HG03095 (cell line): ENCODE measurements around the gene ITGBL1.

Experiments
- ATAC-seq: cut with Tn5 transposase; IDR thresholded peaks from one replicate; pipeline ENCODE4 v1.9.1; 2021; ENCODE audit warnings: moderate library complexity; ENCODE audit not compliant: unreplicated experiment

Gene ITGBL1, protein sequence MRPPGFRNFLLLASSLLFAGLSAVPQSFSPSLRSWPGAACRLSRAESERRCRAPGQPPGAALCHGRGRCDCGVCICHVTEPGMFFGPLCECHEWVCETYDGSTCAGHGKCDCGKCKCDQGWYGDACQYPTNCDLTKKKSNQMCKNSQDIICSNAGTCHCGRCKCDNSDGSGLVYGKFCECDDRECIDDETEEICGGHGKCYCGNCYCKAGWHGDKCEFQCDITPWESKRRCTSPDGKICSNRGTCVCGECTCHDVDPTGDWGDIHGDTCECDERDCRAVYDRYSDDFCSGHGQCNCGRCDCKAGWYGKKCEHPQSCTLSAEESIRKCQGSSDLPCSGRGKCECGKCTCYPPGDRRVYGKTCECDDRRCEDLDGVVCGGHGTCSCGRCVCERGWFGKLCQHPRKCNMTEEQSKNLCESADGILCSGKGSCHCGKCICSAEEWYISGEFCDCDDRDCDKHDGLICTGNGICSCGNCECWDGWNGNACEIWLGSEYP

DNA sequence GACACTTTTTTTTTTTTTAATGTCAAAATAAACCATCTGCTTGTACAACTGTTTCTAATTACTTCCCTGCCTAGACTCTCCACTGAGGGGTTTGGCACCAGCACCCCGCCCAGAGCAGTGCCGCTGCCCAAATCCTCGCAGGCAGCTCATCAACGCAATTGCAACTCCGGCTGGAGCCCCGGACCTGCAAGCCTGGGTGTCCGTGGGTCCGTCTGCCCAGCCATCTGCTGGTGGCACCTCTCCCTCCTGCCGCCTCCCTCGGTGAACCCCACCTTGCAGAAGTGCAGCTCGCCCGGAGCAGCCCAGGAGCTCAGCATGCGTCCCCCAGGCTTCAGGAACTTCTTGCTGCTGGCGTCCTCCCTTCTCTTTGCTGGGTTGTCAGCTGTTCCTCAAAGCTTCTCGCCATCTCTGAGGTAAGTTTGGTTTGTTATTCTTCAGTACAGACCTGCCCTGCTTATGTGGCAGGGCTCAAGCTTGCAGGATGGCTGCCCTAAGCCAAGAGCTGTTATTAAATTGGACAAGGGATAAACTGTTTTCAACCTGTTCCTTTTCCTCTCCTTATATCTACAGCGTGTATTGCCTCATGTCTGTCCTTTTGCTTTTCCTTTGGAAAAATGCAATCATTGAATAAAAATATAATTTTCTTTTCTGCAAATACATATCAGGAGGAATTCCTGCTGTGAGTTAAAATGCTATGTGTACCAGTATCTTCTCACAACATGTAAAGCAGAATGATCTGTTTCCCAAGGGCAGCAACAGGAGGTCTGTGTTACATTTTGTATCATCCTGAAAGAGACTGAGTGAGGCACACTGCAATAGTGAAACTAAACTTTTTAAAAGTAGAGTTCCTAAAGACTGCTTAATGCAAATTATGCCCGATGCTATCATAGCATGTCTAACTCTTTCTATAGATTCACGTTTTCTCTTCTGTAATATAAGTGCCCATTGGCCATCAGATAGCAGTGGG is at the start of gene ITGBL1:
TSS of gene ITGBL1 (plus strand) at position 157 of the 967 bp plus-strand sequence. CDS start at position 316, 159 bp downstream.
- peak; percentile 86 for ATAC-seq

DNA sequence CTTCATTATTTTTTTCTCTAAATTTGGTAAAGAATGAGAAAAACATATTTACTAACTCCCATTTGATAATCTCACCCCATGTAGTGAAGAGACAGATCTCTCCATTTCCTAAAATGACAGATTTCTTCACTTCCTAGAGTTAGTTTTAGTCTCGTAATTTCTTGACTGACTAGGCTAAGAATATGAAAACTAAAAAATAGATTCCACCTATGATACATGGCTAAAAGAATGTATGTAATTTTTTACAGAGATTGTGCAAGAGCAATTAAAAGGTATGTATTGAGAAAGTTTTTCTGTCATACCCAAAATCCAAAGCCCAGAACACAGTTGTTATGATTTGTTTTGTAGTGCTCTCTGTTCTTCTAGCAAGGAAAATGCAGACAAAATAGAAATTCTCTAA is 45.7 kb upstream of the ITGBL1 start:
- no peak for ATAC-seq

DNA sequence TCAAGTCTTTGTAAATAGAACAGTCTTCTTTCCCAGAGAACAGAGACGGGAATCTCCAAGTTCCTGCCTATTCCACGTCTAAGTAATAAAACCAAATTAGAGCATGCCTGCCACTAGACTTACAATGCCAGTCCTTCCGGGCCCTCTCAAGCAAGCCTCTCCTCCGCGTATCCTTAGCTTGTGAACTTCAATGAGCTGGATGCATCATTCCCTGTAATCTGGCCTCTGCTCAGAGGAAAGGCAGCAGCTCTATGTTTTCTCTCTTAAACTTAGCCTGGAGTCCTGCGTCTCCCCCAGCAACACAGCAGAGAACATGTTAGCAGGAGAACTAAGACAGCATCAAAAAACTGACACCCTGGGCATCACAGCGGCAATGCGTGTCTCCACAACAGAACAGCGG is 44.3 kb upstream of the ITGBL1 start:
- no peak for ATAC-seq

DNA sequence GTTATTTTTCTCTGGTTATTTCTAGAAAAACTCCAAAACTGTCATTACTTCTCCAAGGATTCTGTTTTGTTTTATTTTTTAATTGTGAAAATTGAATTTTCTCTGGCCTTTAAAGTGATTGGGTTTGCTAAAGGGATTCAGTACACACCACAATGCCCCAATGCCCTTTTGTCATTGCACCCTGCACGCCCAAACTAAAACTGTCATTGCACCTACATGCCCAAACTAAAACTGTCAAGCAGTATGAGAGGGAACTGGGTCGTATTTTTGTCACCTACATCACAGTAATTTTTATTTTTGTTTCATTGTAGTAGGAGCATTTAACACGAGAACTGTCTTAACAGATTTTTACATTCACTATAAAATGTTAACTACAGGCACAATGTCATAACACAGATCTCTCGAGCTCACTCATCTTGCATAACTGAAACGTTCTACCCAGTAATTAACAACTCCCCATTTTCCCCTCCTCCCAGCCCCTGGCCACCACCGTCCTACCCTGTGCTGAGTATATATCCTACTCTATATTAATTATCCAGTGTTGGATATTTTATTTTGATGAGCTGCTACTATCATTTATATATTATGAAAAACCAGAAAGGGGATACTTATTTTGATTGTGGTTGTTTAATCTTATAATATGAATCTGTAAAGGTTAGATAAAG is 43.4 kb upstream of the ITGBL1 start:
- no peak for ATAC-seq

DNA sequence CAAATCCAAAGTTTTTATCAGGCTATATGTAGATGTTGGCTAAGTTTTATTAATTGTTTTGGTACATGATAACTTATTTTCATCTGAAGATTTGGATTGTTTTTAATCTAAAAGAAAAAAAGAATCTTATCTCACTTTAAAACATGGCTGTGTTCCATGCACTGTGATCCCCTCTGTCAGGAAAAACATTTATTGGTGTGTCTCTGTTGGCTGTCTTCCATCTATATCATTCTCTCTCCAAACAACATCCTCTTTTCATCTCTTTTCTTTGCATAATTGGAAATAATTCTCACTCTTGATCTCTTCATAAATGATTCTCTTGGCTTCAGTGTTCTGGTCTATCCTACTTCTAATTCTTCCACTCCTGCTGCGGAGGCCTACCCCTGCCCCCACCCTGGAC is 40.4 kb upstream of the ITGBL1 start:
- no peak for ATAC-seq

DNA sequence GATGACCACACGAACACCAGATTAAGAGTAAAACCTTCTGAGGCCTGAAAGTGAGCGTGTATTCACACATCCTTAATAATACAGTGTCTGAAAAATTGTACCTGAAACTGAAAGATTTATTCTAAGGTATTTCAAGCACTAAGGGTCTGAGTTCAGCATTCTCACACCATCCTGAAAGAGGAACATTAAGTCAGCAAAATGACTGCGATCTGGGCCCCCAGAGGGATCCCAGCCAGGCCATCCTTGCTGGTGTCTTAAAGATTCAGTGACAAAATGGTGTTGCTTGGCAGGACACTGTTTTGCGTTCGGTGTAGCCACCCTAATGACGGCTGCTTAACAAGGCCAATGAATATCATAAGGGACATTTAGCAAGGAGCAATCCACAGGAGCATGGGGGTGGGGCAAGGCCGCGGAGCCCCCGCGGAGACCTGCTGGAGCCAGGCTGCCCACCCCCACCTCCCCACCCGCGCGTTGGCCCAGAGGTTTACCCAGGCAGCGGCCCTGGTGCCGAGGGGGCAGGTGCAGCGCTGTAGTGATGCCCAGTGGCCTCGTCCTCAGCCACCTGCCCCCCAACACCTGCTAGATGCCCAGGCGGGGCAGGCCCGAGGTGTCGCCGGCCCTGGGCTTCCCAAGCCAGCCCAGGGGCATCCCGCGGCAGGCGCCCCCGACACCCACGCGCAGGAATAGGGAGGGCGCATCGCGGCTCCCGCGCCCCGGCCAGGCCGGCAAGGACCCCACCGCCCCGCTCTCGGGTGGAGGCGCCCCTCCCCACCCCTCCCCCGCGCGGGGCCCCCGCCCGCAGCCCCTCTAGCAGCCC is 36.9 kb upstream of the ITGBL1 start:
- no peak for ATAC-seq

DNA sequence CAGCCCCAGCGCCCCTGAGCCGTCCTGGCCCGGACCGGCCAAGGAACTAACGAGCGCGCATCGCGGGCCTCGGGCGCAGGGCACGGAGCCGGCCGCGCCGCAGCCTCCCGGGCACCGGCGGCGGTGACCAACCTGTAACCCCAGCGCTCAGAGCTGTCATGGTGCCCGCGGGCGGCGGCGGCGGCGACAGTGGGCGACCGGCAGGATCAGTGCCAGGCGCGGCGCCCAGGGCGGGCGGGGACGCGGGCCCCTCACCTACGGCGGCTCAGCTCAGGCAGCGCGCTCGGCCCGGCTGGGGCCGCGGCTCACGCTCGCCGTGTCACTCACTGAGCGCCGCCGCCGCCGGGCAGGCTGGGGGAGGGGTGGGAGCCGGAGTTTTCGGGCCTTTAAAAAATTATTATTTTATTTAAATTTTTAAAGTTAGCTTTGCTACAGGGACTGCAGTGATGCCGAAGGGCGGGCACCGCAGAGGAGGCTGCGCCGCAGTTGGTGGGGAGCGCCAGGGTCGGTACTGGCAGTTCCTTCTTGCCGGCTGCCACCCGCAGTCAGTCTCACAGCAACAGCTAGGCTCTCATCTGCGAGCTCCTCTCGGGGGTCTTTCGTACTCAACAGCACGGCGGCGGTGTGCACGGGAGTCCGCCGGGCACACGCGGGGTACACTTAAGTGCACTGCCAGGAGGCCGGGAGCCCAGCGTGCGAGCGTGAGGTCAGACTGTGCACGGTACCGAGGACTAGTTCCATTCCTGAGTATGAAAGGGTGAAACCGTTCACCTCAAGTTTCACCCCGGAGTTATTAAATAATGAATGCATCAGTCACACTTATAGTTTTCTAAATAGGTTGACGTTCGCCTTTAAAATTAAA is 36.1 kb upstream of the ITGBL1 start, which contains the start of gene NALCN:
TSS of gene NALCN (minus strand) at position 328 of the 862 bp plus-strand sequence. CDS start 17,382 bp downstream, outside the sequence.
- no peak for ATAC-seq

DNA sequence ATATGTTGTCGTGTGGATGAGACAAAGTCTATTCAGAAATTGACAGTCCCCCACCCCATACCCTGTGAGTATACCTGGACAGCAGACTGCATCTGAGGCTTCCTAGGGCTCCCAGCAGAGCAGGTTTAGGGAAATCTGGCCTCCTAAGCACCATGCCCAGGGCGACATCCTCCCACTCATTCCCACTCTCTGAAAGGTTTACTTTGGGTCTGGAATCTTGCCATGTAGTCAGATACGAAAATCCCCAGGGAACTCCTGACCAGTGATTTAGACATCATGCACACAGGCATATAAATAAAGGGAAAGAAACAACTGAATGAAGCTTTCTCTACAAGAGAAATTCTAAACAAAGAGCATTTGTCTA is 35.5 kb upstream of the ITGBL1 start:
- ATAC-seq = no peak

DNA sequence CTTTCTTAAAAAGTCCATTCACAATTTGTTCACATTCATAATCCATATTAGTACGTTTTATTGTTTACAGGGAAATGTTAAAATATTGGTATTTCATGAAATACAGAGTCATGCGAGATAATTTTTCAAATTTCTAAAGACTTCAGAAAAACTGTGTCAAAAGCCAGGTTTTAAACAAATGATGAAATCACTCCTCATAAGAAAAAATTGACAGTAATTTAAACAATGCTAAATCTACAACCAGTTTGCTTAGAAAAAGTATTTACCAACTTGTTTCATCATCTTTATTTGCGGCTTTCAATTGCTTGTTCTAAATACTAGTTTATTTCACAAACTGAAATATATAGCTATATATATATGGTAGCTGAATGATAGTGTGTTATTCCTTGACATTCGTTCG is 35.0 kb upstream of the ITGBL1 start:
- no peak for ATAC-seq

DNA sequence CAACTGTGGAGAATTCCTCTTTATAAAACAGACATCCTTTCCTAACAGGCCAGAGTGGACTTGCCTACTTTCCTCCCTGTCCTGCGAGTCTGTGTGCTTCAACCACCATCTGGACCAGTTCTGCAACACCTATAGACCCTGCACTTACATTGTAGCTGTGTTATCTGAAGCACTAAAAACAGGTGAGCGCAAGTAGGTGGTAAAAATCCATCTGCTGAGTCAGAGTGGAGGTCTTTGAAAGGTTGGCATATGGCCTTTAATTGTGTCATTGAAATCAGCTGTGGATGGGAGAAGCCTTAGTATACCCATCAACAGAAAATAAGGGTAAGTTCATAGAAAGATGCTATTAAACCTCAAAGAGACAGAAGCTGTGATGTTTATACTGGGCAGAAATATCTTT is 28.6 kb upstream of the ITGBL1 start:
- no peak for ATAC-seq

DNA sequence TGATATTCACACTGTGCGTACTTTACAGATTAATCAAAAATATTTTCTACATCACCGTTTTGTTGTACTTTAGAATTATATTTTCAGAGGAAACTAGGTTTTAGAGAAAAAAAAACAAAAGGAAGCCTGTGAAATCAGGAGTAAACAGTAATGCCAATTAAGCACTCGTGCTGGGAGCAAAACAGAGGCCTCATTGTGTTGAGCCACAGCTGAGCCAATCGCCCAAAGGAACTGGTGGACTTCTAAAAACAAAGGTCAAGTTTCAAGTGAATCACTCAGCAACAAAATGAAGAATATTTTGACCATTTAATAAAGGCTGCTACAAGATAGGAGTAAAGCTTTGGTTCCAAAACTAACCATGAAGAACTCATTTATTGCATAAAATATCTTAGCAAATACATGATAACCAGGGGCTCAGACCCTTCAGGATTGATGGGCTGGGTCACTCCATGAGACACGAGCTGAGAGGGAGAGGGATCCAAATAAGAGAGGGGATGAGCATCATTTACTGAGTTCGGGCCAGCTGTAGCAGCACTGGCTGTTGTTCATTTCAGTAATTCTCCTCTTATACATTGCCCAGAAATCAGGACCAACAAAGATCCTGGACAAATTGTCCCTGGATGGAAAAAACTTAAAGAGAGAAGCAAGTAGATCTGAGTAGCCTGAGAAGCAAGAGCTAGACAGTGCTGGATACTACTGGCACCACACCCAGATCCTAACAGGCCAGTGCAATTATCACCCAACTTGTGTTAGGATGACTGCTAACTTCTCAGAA is 27.9 kb upstream of the ITGBL1 start:
- ATAC-seq = no peak

DNA sequence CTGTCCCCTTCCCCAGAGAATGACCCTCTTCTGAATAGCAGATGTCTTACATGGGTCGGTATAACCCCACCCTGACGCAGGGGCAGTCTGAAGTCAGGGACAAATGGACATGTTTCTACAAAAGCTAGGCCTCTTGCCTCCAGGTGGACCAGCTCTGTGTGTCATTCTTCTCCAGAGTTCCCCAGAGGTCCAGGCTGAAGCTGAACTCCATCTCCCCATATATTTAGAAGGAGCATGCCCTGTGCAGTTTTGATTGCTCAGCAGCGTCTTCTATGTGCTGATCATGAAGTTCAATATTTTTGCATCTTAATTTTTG is 27.4 kb upstream of the ITGBL1 start:
- ATAC-seq = no peak

DNA sequence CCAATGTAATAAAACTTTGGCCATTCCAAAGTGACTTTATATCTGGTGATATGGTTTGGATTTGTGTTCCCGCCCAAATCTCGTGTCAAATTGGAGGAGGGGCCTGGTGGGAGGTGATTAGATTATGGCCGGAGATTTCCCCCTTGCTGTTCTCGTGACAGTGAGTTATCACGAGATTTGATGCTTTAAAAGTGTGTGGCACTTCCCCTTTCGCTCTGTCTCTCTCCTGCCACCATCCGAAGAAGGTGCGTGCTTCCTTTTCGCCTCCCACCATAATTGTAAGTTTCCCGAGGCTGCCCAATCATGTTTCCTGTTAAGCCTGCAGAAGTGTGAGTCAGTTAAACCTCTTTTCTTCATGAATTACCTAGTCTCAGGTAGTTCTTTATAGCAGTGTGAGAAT is 26.9 kb upstream of the ITGBL1 start:
- no peak for ATAC-seq

DNA sequence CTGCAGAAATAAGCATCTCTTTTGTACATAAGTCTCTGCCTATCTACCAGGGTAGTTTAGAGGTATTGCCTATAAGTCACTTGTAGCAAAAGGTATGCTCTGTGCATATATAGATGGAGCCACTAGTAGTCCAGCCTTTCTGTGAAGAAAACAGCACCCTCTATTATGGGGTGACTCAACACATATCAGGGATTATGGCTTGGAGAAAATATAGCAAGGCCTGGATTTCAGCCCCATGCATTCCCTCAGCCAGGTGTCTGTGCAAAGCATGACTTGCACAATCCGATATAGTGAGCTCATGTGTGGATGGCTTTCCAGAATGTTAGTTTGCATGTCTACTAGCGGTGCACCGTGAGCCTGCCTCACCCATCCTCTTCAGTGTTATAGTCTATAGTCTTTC is 22.7 kb upstream of the ITGBL1 start:
- ATAC-seq = no peak

DNA sequence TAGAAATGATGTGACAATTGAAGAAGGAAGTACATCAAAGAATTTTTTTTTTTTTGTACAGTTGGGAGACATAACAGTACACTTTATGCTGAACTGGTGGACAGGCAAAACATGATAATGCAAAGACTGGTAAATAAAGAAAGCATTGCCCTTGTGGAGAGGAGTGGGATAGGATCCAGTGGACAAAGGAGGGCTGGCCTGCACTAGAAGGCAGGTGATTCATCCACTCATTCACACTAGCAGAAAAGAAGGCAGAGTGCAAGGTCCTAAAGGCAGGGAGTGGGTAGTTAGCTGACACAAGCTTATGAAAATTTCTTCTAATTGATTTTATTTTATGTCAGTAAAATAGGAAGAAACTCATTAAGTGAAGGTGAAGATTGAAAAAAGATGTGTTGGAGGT is 18.6 kb upstream of the ITGBL1 start:
- ATAC-seq = no peak

DNA sequence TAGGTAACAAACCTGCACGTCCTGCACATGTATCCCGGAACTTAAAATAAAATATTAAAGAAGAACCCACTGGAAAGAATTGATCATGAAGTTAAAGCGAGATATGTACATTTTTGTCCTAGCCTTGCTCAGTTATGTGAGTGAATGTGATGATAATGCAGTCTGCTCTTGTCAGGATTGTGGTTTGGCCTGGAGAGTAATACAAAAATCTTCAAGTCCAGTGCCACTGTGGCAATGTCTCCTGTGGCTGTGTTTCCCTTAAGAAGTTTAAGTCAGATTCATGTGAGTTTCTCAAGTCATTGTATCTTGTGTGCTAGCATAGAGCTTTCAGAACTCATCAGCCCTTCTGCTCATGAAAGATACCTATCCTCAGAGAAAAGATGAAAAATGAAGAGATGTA is 18.0 kb upstream of the ITGBL1 start:
- ATAC-seq = no peak

DNA sequence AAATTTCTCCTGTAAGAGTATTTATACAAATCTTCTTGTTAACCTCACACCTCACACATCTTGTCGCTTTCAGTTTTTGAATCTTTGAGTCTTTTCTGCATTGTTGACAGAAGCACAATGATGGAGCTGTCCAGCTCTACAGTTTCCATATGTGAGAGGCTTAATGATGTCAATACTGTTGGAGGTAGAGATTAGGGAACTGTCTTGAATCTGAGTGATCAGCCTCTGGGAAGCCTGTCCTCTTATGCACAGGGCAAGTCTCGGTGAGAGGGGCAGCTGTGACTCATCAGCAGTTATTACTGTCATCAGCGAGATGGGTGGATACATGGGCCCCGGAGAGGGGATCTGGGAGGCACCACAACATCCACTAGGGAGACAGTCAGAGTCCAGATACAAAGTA is 4.6 kb upstream of the ITGBL1 start:
- ATAC-seq = no peak

DNA sequence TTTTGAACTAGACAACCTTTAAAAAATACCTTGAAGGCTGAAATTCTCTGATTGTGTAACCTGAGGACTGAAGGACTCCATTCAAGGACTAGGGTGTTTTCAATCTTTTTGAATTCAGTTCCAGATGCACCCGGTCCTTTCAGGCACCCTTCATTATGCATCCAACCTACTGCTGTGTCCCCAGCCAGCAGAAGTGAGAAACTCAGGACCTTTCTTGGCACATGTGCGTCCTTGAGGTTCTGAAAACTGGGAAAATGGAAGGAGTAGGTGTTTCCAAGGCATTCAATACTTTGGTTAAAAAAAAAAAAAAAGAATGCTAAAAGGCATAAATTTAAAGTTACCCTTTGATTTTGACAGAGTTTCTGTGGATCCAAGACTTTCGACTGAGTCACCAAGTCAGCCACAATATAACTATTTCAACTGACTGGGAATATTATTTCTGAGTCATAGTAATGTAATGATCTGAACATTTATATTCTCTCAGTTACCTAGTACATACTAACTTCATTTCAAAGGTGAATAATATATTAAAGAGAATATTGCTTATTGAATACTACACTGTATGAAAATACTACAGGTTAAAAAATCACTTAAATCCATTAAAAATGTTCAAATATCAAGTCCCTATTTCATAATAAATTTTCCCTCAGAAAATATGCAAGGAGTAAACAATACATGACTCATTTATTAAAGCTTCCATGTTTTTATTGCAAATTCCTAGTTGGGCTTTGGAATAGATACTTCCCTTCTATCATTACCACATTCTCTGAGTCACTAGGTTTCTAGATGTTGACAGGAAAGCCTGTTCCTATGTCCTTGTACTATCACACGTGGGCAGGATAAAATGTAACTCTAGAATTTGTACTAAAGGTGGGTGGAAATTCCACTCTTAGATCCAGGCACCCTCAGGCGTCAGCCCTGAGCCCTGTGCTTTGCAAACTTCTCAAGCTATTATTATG is 2.4 kb upstream of the ITGBL1 start:
- ATAC-seq = no peak
